ENCODE results near the gene THAP12.

Gene THAP12

GRCh38 chr11:76317296-76317695, 63.6 kb downstream of the THAP12 start:
- no peaks in the 10 kb centered on the region for H3K36me3 ChIP-seq (ENCODE audit: insufficient read depth, low read length)
- no peak overlapping the region for H3K4me3 ChIP-seq (ENCODE audit: low read depth, low read length)
- no peaks in the 10 kb centered on the region for H3K79me2 ChIP-seq (ENCODE audit: control insufficient read depth, insufficient read depth, low read length, unreplicated experiment)
- H3K27me3 ChIP-seq (ENCODE audit: insufficient read depth, low read length) = no peaks in the 10 kb centered on the region
- H3K27ac ChIP-seq (ENCODE audit: low read depth, low read length) = no peak overlapping the region
- no peak overlapping the region for H2AFZ ChIP-seq (ENCODE audit: low read length, unreplicated experiment)
- H3K4me1 ChIP-seq (ENCODE audit: control insufficient read depth, insufficient read depth, low read length, unreplicated experiment) = no peaks in the 10 kb centered on the region

DNA sequence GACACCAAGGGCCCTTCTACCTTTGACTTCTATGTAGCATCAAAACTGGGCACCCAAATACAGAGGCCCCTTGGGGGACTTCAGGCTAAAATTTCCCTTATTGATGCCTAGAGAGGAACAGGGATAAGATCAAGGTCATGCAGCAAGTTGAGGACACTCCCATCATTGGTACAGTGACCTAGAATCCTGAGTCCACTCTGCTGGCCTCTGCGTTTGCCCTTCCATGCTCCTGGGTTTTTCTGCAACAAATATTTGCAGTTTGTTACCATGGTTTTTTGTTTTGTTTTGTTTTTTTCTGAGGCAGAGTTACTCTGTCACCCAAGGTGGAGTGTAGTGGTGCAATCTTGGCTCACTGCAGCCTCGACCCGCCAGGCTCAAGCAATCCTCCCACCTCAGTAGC, 64.2 kb downstream of the THAP12 start:
- no peak overlapping the region for H2AFZ ChIP-seq (ENCODE audit: low read length, unreplicated experiment)
- no peaks in the 10 kb centered on the region for H3K4me1 ChIP-seq (ENCODE audit: control insufficient read depth, insufficient read depth, low read length, unreplicated experiment)
- no peak overlapping the region for H3K4me3 ChIP-seq (ENCODE audit: low read depth, low read length)
- H3K27me3 ChIP-seq (ENCODE audit: insufficient read depth, low read length) = no peaks in the 10 kb centered on the region
- H3K27ac ChIP-seq (ENCODE audit: low read depth, low read length) = no peak overlapping the region
- H3K79me2 ChIP-seq (ENCODE audit: control insufficient read depth, insufficient read depth, low read length, unreplicated experiment) = no peaks in the 10 kb centered on the region
- H3K36me3 ChIP-seq (ENCODE audit: insufficient read depth, low read length) = no peaks in the 10 kb centered on the region

GRCh38 chr11:76315182-76315853, 65.6 kb downstream of the THAP12 start:
- H3K36me3 ChIP-seq (ENCODE audit: insufficient read depth, low read length) = no peaks in the 10 kb centered on the region
- no peaks in the 10 kb centered on the region for H3K4me1 ChIP-seq (ENCODE audit: control insufficient read depth, insufficient read depth, low read length, unreplicated experiment)
- H3K79me2 ChIP-seq (ENCODE audit: control insufficient read depth, insufficient read depth, low read length, unreplicated experiment) = no peaks in the 10 kb centered on the region
- no peak overlapping the region for H3K4me3 ChIP-seq (ENCODE audit: low read depth, low read length)
- H2AFZ ChIP-seq (ENCODE audit: low read length, unreplicated experiment) = no peak overlapping the region
- no peaks in the 10 kb centered on the region for H3K27me3 ChIP-seq (ENCODE audit: insufficient read depth, low read length)
- H3K27ac ChIP-seq (ENCODE audit: low read depth, low read length) = no peak overlapping the region

DNA sequence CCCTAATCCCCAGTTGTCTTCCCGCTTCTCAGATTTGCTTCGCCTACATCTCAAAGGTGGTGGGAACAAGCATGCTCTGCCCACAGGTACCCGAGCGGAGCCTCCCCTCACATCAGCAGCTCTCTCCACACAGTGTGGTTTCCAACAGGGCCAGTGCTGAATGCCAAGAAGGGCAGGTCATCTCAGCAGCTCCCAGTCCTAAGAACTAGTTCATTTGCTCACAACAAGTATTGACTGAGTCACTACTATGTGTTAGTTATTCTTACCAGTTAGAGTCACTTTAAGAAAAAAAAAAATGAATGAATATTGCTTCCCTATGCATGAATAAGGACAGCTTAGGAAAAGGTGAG, 66.2 kb downstream of the THAP12 start:
- no peak overlapping the region for H3K4me3 ChIP-seq (ENCODE audit: low read depth, low read length)
- no peaks in the 10 kb centered on the region for H3K27me3 ChIP-seq (ENCODE audit: insufficient read depth, low read length)
- no peaks in the 10 kb centered on the region for H3K4me1 ChIP-seq (ENCODE audit: control insufficient read depth, insufficient read depth, low read length, unreplicated experiment)
- no peaks in the 10 kb centered on the region for H3K79me2 ChIP-seq (ENCODE audit: control insufficient read depth, insufficient read depth, low read length, unreplicated experiment)
- H3K27ac ChIP-seq (ENCODE audit: low read depth, low read length) = no peak overlapping the region
- H3K36me3 ChIP-seq (ENCODE audit: insufficient read depth, low read length) = no peaks in the 10 kb centered on the region
- H2AFZ ChIP-seq (ENCODE audit: low read length, unreplicated experiment) = no peak overlapping the region

GRCh38 chr11:76313913-76314740, 66.8 kb downstream of the THAP12 start:
- no peak overlapping the region for H3K27ac ChIP-seq (ENCODE audit: low read depth, low read length)
- no peaks in the 10 kb centered on the region for H3K4me1 ChIP-seq (ENCODE audit: control insufficient read depth, insufficient read depth, low read length, unreplicated experiment)
- no peaks in the 10 kb centered on the region for H3K36me3 ChIP-seq (ENCODE audit: insufficient read depth, low read length)
- H3K4me3 ChIP-seq (ENCODE audit: low read depth, low read length) = no peak overlapping the region
- no peaks in the 10 kb centered on the region for H3K27me3 ChIP-seq (ENCODE audit: insufficient read depth, low read length)
- no peak overlapping the region for H2AFZ ChIP-seq (ENCODE audit: low read length, unreplicated experiment)
- no peaks in the 10 kb centered on the region for H3K79me2 ChIP-seq (ENCODE audit: control insufficient read depth, insufficient read depth, low read length, unreplicated experiment)

DNA sequence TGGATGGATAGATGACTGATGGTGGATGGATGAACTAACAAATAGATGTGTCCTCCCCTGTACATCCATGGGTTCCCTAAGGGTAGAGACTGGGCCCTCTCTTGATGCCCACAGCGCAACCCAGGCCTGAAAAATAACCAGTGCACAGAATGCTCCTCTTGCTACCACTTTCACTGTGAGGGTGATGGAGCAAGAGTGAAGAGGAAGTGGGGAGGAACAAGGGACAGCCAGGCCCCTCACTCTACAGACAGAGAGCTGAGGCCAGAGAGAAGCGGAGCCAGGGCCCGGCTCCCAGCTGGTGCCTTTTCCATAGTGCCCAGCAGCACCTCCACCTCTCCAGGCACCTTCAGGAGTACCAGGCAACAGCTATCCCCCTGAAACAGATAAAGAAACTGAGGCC, 67.7 kb downstream of the THAP12 start:
- Histone ChIP-seq H3K79me2 (ENCODE audit: control insufficient read depth, insufficient read depth, low read length, unreplicated experiment) (no peaks in the 10 kb centered on the region), H3K36me3 (ENCODE audit: insufficient read depth, low read length) (no peaks in the 10 kb centered on the region), H3K27me3 (ENCODE audit: insufficient read depth, low read length) (no peaks in the 10 kb centered on the region), H3K27ac (ENCODE audit: low read depth, low read length) (no peak overlapping the region), H3K4me1 (ENCODE audit: control insufficient read depth, insufficient read depth, low read length, unreplicated experiment) (no peaks in the 10 kb centered on the region), H3K4me3 (ENCODE audit: low read depth, low read length) (no peak overlapping the region), H2AFZ (ENCODE audit: low read length, unreplicated experiment) (no peak overlapping the region)

- H3K4me3 ChIP-seq (ENCODE audit: low read depth, low read length) = no peak overlapping the region
- no peak overlapping the region for H3K27ac ChIP-seq (ENCODE audit: low read depth, low read length)
- no peaks in the 10 kb centered on the region for H3K27me3 ChIP-seq (ENCODE audit: insufficient read depth, low read length)
- no peaks in the 10 kb centered on the region for H3K4me1 ChIP-seq (ENCODE audit: control insufficient read depth, insufficient read depth, low read length, unreplicated experiment)
- no peaks in the 10 kb centered on the region for H3K36me3 ChIP-seq (ENCODE audit: insufficient read depth, low read length)
- H2AFZ ChIP-seq (ENCODE audit: low read length, unreplicated experiment) = no peak overlapping the region
- H3K79me2 ChIP-seq (ENCODE audit: control insufficient read depth, insufficient read depth, low read length, unreplicated experiment) = no peaks in the 10 kb centered on the region
These were observed 69.9 kb downstream of the THAP12 start for GRCh38 chr11:76310832-76311595.

DNA sequence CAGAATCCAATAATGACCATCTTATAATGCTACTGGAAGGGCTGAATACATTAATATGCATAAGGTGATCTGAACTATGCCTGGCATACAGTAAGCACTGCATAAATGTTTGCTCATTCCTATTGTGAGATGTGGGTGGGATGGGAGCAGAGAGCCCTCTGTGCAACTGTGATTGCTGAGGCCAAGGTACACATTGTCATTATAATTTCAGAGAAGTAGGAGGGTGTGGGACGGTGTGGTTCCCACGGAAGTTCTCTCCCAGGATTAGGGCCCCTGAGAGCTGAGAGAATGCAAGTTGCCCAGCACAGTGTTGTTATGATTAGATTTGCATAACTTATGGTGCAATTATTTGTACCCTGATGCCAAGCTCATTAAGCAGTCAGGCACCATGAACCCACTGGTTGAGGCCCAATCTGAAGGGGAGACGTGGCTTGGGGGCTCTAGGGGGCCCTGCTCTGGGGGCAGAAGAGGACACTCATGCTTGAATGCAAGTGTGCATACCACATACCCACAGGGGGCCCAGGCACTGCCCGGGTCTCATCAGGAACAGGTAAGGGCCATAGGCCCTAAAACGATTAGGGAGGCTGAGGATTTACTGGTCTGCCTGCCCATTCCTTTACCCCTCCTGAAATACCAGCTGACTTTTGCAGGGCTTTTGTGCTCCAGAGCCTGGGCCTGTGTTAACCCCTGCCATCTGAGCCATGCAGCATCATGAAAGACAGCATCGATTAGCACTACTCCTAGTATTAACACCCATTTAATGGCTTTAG, 72.8 kb downstream of the THAP12 start:
- Histone ChIP-seq H3K36me3 (ENCODE audit: insufficient read depth, low read length) (no peaks in the 10 kb centered on the region), H3K4me3 (ENCODE audit: low read depth, low read length) (no peak overlapping the region), H3K27me3 (ENCODE audit: insufficient read depth, low read length) (peaks cover 7% of the 10 kb centered on the region; the same call in 1 of the 2 replicates), H2AFZ (ENCODE audit: low read length, unreplicated experiment) (no peak overlapping the region), H3K79me2 (ENCODE audit: control insufficient read depth, insufficient read depth, low read length, unreplicated experiment) (no peaks in the 10 kb centered on the region), H3K4me1 (ENCODE audit: control insufficient read depth, insufficient read depth, low read length, unreplicated experiment) (no peaks in the 10 kb centered on the region), H3K27ac (ENCODE audit: low read depth, low read length) (no peak overlapping the region)

DNA sequence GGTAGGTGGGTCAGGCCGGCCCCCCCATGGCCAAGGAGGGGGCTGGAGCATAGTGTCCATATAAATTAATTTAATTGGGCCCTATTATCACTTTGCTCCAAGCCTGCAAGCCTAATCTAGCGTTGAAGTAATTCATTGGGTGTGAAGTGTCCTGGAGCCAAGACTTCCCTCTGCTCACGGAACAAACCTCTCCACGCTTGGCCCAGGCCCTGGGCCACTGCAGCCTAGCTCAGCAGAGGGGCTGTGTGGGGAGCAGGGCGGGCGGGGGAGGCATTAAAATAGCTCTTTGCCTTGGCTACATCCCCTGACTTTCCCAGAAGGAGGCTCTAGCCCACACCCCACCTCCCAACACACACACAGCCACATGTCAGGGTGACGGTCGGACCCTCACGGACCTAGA, 73.5 kb downstream of the THAP12 start:
- no peaks in the 10 kb centered on the region for H3K4me1 ChIP-seq (ENCODE audit: control insufficient read depth, insufficient read depth, low read length, unreplicated experiment)
- no peak overlapping the region for H2AFZ ChIP-seq (ENCODE audit: low read length, unreplicated experiment)
- no peak overlapping the region for H3K4me3 ChIP-seq (ENCODE audit: low read depth, low read length)
- peaks cover 11% of the 10 kb centered on the region; the same call in 1 of the 2 replicates for H3K27me3 ChIP-seq (ENCODE audit: insufficient read depth, low read length)
- no peaks in the 10 kb centered on the region for H3K79me2 ChIP-seq (ENCODE audit: control insufficient read depth, insufficient read depth, low read length, unreplicated experiment)
- no peak overlapping the region for H3K27ac ChIP-seq (ENCODE audit: low read depth, low read length)
- H3K36me3 ChIP-seq (ENCODE audit: insufficient read depth, low read length) = no peaks in the 10 kb centered on the region

DNA sequence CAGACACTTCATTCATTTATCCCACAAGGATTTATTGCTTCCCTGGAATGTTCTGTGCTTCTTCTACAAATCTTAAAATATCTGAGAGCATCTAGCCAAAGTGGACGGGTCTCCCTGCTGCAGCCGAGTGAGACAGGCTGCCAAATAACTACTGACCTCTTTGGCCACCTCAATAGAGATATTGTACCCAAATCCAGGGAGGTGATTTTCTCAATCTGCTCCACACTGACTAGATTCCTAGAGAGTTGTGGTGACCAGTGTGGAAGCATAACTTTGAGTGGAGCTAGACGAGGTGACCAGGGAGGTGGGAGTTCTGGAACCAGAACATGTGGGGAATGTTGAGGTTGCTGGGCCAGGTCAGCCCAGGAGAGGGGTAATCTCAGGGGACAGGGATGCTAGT, 77.5 kb downstream of the THAP12 start:
- no peak overlapping the region for H3K27ac ChIP-seq (ENCODE audit: low read depth, low read length)
- H3K27me3 ChIP-seq (ENCODE audit: insufficient read depth, low read length) = peaks cover 18% of the 10 kb centered on the region; the same call in 1 of the 2 replicates
- no peaks in the 10 kb centered on the region for H3K79me2 ChIP-seq (ENCODE audit: control insufficient read depth, insufficient read depth, low read length, unreplicated experiment)
- no peaks in the 10 kb centered on the region for H3K36me3 ChIP-seq (ENCODE audit: insufficient read depth, low read length)
- no peak overlapping the region for H2AFZ ChIP-seq (ENCODE audit: low read length, unreplicated experiment)
- H3K4me1 ChIP-seq (ENCODE audit: control insufficient read depth, insufficient read depth, low read length, unreplicated experiment) = no peaks in the 10 kb centered on the region
- no peak overlapping the region for H3K4me3 ChIP-seq (ENCODE audit: low read depth, low read length)
